ENCODE results near the gene CIDEC. TPM values are rescaled to one million over a fixed set of nuclear protein-coding genes. Genes with fewer than 3 reads are reported as not detected.
"Not testable (repeated sequence)": the region's sequence is repeated elsewhere in the genome, so short reads cannot be mapped to it uniquely, and the experiment has no call there.

Gene CIDEC
- total RNA-seq, 1 experiment from 2014 or later, result 0.14 TPM

GRCh38 chr3:9848860-9849259 is 31.2 kb downstream of the CIDEC start:
- not testable (repeated sequence) for DNase-seq (ENCODE audit: low read depth)

DNA sequence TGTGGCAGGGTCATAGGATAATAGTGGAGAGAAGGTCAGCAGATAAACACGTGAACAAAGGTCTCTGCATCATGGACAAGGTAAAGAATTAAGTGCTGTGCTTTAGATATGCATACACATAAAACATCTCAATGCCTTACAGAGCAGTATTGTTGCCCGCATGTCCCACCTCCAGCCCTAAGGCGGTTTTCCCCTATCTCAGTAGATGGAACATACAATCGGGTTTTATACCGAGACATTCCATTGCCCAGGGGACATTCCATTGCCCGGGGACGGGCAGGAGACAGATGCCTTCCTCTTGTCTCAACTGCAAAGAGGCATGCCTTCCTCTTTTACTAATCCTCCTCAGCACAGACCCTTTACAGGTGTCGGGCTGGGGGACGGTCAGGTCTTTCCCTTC is 32.2 kb downstream of the CIDEC start:
- DNase-seq (ENCODE audit: low read depth), result not testable (repeated sequence)

- DNase-seq (ENCODE audit: low read depth), result no peak
Measured at GRCh38 chr3:9846931-9847488, 33.0 kb downstream of the CIDEC start.

- no peak for DNase-seq (ENCODE audit: low read depth)
Measured at GRCh38 chr3:9846231-9846630, 33.8 kb downstream of the CIDEC start.

DNA sequence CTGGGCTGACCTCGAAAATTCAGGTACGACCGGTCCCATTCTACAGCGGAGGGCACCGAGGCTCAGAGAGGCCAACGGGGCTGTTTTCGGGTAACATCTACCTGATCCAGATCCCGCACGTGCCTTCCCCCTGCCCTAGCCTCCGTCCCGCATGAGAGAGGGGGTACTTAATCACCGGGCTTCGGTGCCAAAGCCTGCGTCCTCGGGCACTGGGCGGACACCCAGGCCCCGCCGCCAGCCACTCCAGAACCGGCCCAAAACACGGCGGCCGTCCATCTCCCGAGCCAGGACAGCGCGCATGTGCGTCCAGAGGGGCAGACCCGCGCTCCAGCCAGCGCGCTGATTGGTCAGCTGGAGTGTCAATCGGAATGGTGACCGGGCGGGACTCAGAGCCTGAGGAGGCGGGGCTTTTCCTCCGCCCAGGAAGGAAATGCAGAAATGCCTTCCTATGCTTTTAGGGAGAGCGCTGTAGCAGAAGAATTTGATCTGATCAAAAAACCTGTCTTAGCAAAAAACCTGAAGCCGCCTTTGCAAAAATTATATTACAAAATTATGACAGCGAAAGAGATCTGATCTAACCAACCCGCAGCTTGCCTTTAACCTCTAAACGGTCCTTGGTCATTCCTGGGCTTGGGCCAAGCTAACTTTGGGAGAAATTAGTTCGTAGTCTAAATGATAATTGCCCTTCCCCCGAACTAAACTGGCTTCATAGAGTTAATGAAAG is 36.2 kb downstream of the CIDEC start, which contains the start of gene RPUSD3:
Gene RPUSD3 (minus strand): TSS at position 294 of the 724 bp plus-strand sequence. CDS start 18 bp downstream, at position 276.
- DNase-seq (ENCODE audit: low read depth), result peak; percentile 91

GRCh38 chr3:9841015-9841414 is 39.0 kb downstream of the CIDEC start:
- no peak for DNase-seq (ENCODE audit: low read depth)

DNA sequence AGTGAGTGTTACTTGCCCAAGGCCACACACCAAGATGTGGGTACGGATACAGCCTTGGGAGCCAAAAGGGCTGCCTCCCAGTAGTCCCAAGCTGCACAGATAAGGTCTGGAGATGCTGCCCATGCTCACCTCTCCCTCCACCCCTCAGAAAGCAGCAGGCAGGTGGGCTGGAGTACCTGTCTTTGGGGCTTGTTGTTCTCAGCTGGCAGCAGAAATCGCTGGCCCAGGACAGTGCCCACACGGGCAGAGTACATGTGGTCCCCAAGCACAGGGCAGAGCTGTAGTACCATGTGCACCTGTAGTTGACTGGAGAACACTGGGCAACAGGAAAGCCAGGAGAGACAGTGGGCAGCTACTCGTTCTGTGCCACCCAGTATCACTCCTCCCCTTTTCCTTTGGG is 41.2 kb downstream of the CIDEC start:
- no peak for DNase-seq (ENCODE audit: low read depth)

- DNase-seq (ENCODE audit: low read depth), result peak; percentile 25
Measured at GRCh38 chr3:9837701-9838582, 42.1 kb downstream of the CIDEC start.

GRCh38 chr3:9834520-9835380 is 45.3 kb downstream of the CIDEC start:
- DNase-seq (ENCODE audit: low read depth), result no peak

DNA sequence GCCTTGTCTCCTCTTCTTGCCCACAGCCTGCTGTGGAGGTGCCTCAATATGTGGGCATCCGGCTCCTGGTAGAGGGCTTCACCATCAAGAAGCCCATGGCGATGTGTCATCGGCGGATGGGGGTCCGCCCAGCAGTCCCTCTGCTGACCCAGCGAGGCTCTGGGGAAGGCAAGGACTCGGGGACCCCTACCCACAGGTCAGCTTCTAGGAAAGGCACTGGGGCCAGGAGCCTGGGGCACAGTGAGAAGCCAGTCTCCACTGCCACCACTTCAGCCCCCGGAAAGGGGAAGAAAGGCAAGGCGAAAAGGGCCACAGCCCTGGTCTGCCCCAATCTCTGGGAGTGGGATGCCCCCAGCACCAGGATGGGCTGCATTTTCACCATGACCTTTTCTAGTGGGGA is 47.0 kb downstream of the CIDEC start:
- DNase-seq (ENCODE audit: low read depth), result no peak

GRCh38 chr3:9831253-9831652 is 48.8 kb downstream of the CIDEC start:
- no peak for DNase-seq (ENCODE audit: low read depth)

- DNase-seq (ENCODE audit: low read depth), result no peak
Measured at GRCh38 chr3:9828801-9829755, 51.0 kb downstream of the CIDEC start.

DNA sequence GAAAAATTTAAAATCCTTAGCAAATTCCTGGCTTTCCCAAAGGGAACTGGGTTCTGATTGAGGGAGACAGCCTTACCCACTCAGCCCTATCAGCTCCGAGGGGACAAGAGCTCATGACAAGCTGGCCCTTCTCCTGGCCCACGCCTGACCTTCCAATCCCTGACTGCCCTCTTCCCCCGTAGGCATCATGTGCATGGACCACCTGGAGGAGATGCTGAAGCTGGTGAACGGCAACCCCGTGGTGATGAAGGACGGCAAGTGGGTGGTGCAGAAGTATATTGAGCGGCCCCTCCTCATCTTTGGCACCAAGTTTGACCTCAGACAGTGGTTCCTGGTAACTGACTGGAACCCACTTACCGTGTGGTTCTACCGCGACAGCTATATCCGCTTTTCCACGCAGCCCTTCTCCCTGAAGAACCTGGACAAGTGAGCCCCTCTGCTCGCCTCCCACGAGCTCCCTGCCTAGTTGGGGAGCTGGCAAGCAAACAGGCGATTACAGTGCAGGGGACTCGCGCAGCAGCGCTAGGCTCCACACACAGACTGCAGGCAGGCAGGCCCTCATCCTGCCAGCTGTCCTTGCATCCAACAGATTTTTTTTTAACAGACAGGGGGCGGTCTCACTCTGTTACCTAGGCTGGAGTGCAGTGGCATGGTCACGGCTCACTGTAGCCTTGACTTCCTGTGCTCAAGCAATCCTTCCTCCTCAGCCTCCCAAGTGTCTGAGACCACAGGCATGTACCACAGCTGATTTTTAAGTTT is 53.1 kb downstream of the CIDEC start:
- DNase-seq (ENCODE audit: low read depth), result peak; percentile 56

DNA sequence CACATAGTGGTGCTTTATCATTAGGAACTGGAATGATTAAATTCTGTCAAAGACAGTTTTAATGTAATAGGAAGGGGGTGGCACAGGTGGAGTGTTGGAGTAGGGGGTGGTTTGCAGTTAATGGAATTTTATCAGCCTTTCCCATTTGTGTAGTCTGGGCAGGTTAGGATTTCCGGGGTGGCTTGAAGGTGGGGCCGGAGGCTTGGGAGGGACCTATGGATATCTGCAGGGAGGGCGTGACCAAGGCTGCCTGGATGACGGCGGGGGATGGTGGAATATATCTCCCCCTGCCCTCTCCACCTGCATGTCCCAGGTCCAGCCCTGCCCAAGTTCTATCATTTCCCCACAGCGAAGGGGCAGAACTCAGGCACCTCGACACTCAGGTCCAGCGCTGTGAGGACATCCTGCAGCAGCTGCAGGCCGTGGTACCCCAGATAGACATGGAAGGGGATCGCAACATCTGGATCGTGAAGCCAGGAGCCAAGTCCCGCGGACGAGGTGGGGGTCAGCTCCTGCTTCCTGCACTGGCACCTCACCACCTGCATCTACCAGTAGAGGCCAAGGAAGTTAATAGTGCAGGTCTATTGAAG is 54.5 kb downstream of the CIDEC start:
- no peak for DNase-seq (ENCODE audit: low read depth)

- DNase-seq (ENCODE audit: low read depth), result no peak
Measured at GRCh38 chr3:9820946-9821345, 59.1 kb downstream of the CIDEC start.

DNA sequence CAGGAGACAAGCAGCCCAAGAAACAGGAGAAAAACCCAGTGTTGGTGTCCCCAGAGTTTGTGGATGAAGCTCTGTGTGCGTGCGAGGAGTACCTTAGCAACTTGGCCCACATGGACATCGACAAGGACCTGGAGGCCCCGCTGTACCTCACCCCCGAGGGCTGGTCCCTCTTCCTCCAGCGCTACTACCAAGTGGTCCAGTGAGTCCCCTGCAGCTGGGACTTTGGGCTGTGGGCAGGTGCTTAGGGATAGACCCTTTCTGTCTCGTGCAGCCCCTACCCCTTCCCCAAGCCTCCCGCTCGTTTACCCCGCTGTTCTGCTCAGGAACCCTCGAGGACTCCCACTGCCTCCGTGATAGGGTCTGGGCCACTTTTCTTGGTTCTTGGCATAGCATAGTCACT is 59.5 kb downstream of the CIDEC start:
- no peak for DNase-seq (ENCODE audit: low read depth)

DNA sequence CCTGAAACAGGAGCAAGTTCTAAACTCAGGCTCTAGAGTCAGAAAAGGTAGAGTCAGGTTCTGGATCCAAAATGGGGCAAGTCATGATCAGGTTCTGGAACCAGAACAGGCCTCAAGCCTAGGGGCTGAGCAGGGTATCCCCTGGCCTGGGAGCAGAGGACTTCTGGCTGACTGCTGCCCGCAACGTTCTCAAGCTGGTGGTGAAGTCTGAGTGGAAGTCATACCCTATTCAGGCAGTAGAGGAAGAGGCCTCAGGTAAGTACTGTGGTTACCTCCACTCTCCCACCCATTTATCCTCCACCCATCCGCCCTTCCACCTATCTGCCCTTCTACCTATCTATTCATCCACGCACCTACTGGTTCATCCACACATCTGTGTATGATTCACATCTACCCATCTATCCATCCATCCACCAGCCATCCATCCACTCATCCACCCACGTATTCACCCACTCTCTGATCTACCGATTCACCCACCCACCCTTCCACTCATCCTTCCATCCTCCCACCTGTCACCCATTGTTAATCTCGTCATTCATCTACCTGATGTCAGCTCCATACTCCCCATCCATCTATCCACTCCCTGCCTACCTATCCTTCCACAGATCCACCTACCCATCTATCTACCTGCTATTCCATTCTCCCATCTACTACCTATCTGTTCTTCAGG is 61.3 kb downstream of the CIDEC start:
- DNase-seq (ENCODE audit: low read depth), result no peak

- DNase-seq (ENCODE audit: low read depth), result no peak
Measured at GRCh38 chr3:9817436-9817835, 62.6 kb downstream of the CIDEC start.

Measured in HT1080 (cell line).